Peyer's patch (tissue), 4 donors: ENCODE data around the gene TLR3.

Experiments used
- POLR2A ChIP-seq, 2 donors: fragments of 450-650 bp; IDR thresholded peaks; one replicate each; pipeline ENCODE4 v1.5.1; 2017; ENCODE audit warnings: antibody characterized with exemption in 2 of 2, mild to moderate bottlenecking in 2 of 2, moderate library complexity in 2 of 2
- TF ChIP-seq, protein P1 (sequence below), 6 experiments: fragments of 450-650 bp in 4 of 6; fragments of 200-600 bp in 2 of 6; sonication (generic) in 1 of 6; IDR thresholded peaks; one replicate each; pipeline ENCODE4 v1.5.1; 2017 to 2019; ENCODE audit warnings: antibody characterized with exemption in 6 of 6, mild to moderate bottlenecking in 3 of 6, moderate library complexity in 1 of 6

DNA sequence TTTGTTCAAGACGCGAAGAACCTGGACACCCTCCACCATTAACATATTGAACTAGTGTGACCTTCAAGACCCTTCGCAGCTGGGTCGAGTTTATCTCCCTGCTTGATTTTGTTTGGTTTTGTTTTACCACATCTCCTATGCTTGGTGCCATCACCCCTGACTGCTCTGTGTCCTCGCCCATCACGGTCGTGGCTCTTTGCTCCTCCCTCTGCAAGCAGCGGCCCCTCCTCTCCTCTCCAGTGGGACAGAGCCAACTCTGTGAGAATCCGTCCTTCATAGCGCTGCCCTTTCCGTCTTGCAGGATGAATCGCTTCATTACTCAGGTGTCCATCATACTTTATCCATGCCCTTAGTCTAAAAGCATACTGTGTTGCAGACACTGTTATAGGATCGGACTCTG lies 26.4 kb downstream of the TLR3 start:
- TF ChIP-seq, protein P1, sequence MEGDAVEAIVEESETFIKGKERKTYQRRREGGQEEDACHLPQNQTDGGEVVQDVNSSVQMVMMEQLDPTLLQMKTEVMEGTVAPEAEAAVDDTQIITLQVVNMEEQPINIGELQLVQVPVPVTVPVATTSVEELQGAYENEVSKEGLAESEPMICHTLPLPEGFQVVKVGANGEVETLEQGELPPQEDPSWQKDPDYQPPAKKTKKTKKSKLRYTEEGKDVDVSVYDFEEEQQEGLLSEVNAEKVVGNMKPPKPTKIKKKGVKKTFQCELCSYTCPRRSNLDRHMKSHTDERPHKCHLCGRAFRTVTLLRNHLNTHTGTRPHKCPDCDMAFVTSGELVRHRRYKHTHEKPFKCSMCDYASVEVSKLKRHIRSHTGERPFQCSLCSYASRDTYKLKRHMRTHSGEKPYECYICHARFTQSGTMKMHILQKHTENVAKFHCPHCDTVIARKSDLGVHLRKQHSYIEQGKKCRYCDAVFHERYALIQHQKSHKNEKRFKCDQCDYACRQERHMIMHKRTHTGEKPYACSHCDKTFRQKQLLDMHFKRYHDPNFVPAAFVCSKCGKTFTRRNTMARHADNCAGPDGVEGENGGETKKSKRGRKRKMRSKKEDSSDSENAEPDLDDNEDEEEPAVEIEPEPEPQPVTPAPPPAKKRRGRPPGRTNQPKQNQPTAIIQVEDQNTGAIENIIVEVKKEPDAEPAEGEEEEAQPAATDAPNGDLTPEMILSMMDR (IDR thresholded peaks at IDR 0.05), result no peak
- no peak for TF ChIP-seq POLR2A (IDR thresholded peaks at IDR 0.05)
